WTC11 (cell line): ENCODE results near the gene IFT27. TPM values are rescaled to one million over a fixed set of nuclear protein-coding genes. Genes with fewer than 3 reads are reported as not detected.

Experiments used
- ATAC-seq: fragments of 200-7000 bp; cut with Tn5 transposase; 2 replicates; pipeline ENCODE4 v1.10.0; 2021; ENCODE audit warnings: mild to moderate bottlenecking, moderate library complexity
- CTCF ChIA-PET: fragments of 300-600 bp; sonication (Branson Sonifier 250); formaldehyde crosslinking; loops from one replicate; lab custom pipeline; 2021; ENCODE audit warnings: antibody characterized with exemption; lab: Charles Lee
- POLR2A ChIA-PET: fragments of 350-600 bp; sonication (Branson Sonifier 250); formaldehyde crosslinking; loops from one replicate; lab custom pipeline; 2021; ENCODE audit warnings: antibody characterized with exemption; lab: Charles Lee
- DNase-seq: peaks from one replicate; pipeline ENCODE4 v3.0.0; 2021; ENCODE audit warnings: low spot score
- H3K27ac Mint-ChIP-seq: 2 replicates; pipeline ENCODE4 v1.8.0; 2021; ENCODE audit warnings: mixed read lengths
- H3K27me3 Mint-ChIP-seq: 2 replicates; pipeline ENCODE4 v1.8.0; 2021; ENCODE audit warnings: low read depth, mild to moderate bottlenecking, moderate library complexity, mixed read lengths
- H3K36me3 Mint-ChIP-seq: 2 replicates; pipeline ENCODE4 v1.8.0; 2021; ENCODE audit warnings: mixed read lengths
- H3K4me1 Mint-ChIP-seq: 2 replicates; pipeline ENCODE4 v1.8.0; 2022; ENCODE audit warnings: mixed read lengths
- H3K4me3 Mint-ChIP-seq: 2 replicates; pipeline ENCODE4 v1.8.0; 2021; ENCODE audit warnings: mild to moderate bottlenecking, moderate library complexity, mixed read lengths
- H3K9me3 Mint-ChIP-seq: 2 replicates; pipeline ENCODE4 v1.8.0; 2021; ENCODE audit warnings: mixed read lengths
- ATF1 ChIP-seq: sonication (generic); formaldehyde crosslinking; IDR thresholded peaks from 2 replicates; pipeline ENCODE4 v1.8.1; 2023; ENCODE audit warnings: mild to moderate bottlenecking, moderate library complexity, missing genetic modification reagents
- CREB1 ChIP-seq: sonication (generic); formaldehyde crosslinking; IDR thresholded peaks from 2 replicates; pipeline ENCODE4 v1.8.0; 2023; ENCODE audit warnings: mild to moderate bottlenecking, missing genetic modification reagents
- EMX1 ChIP-seq: fragments of 250-450 bp; sonication (Bioruptor Pico); IDR thresholded peaks from 2 replicates; pipeline ENCODE4 v1.8.0; 2021; ENCODE audit warnings: mild to moderate bottlenecking
- FOXJ3 ChIP-seq: sonication (generic); formaldehyde crosslinking; IDR thresholded peaks from 2 replicates; pipeline ENCODE4 v1.9.0; 2021; ENCODE audit warnings: missing genetic modification reagents, mild to moderate bottlenecking, borderline replicate concordance
- GRHL2 ChIP-seq: fragments of 250-450 bp; sonication (Bioruptor Pico); IDR thresholded peaks from 2 replicates; pipeline ENCODE4 v1.8.0; 2022; ENCODE audit warnings: mild to moderate bottlenecking, moderate library complexity; ENCODE audit not compliant: insufficient replicate concordance, severe bottlenecking
- IRF2 ChIP-seq: sonication (generic); formaldehyde crosslinking; IDR thresholded peaks from 2 replicates; pipeline ENCODE4 v1.8.0; 2022; ENCODE audit warnings: low read depth, missing genetic modification reagents, borderline replicate concordance
- JAZF1 ChIP-seq: fragments of 250-450 bp; sonication (Bioruptor Pico); IDR thresholded peaks from 2 replicates; pipeline ENCODE4 v1.9.0; 2021; ENCODE audit warnings: moderate library complexity, mild to moderate bottlenecking, inconsistent platforms
- MXD4 ChIP-seq: fragments of 250-450 bp; sonication (Bioruptor Pico); IDR thresholded peaks from 2 replicates; pipeline ENCODE4 v1.8.0; 2021; ENCODE audit warnings: mild to moderate bottlenecking, moderate library complexity, borderline replicate concordance
- MYBL2 ChIP-seq: sonication (generic); formaldehyde crosslinking; IDR thresholded peaks from 2 replicates; pipeline ENCODE4 v1.8.1; 2023; ENCODE audit warnings: mild to moderate bottlenecking, moderate library complexity, missing genetic modification reagents
- NFATC4 ChIP-seq: fragments of 250-450 bp; sonication (Bioruptor Pico); IDR thresholded peaks from 2 replicates; pipeline ENCODE4 v1.9.0; 2021; ENCODE audit warnings: mild to moderate bottlenecking
- NFYB ChIP-seq: sonication (generic); formaldehyde crosslinking; conservative IDR thresholded peaks from 2 replicates; pipeline ENCODE4 v1.8.0; 2022; ENCODE audit warnings: low read depth, missing genetic modification reagents
- TCF7 ChIP-seq: sonication (generic); formaldehyde crosslinking; IDR thresholded peaks from 2 replicates; pipeline ENCODE4 v1.8.0; 2022; ENCODE audit warnings: mild to moderate bottlenecking, low read depth, missing genetic modification reagents, moderate library complexity
- TP53 ChIP-seq: sonication (generic); formaldehyde crosslinking; IDR thresholded peaks from 2 replicates; pipeline ENCODE4 v1.8.1; 2023; ENCODE audit warnings: mild to moderate bottlenecking, missing genetic modification reagents
- ZNF138 ChIP-seq: sonication (generic); formaldehyde crosslinking; conservative IDR thresholded peaks from 2 replicates; pipeline ENCODE4 v1.8.1; 2022; ENCODE audit warnings: mild to moderate bottlenecking, moderate library complexity, missing genetic modification reagents
- ZNF263 ChIP-seq: sonication (generic); formaldehyde crosslinking; IDR thresholded peaks from 2 replicates; pipeline ENCODE4 v1.8.1; 2022; ENCODE audit warnings: low read depth, mild to moderate bottlenecking, moderate library complexity, missing genetic modification reagents
- ZNF416 ChIP-seq: fragments of 250-450 bp; sonication (Bioruptor Pico); IDR thresholded peaks from 2 replicates; pipeline ENCODE4 v1.9.0; 2021; ENCODE audit warnings: mild to moderate bottlenecking, inconsistent platforms
- total RNA-seq: library from RNA; stranded (reverse); gene quantifications from 3 replicates; pipeline ENCODE4 v1.2.3, GENCODE V29; 2021
- TF ChIP-seq, protein P1 (sequence below): sonication (generic); formaldehyde crosslinking; IDR thresholded peaks from 2 replicates; pipeline ENCODE4 v1.8.0; 2022; ENCODE audit warnings: mild to moderate bottlenecking, missing genetic modification reagents
- TF ChIP-seq, protein P2 (sequence below): sonication (generic); formaldehyde crosslinking; IDR thresholded peaks from 2 replicates; pipeline ENCODE4 v1.8.1; 2022; ENCODE audit warnings: mild to moderate bottlenecking, missing genetic modification reagents, moderate library complexity, borderline replicate concordance
- TF ChIP-seq, protein P3 (sequence below): sonication (generic); formaldehyde crosslinking; conservative IDR thresholded peaks from 2 replicates; pipeline ENCODE4 v1.8.1; 2023; ENCODE audit warnings: mild to moderate bottlenecking, low read depth, missing genetic modification reagents, moderate library complexity
- TF ChIP-seq, protein P4 (sequence below): sonication (generic); formaldehyde crosslinking; IDR thresholded peaks from 2 replicates; pipeline ENCODE4 v1.8.1; 2023; ENCODE audit warnings: mild to moderate bottlenecking, missing genetic modification reagents, moderate library complexity
- TF ChIP-seq, protein P5 (sequence below): fragments of 200-600 bp; IDR thresholded peaks from 2 replicates; pipeline ENCODE4 v1.8.0; 2022; ENCODE audit warnings: antibody characterized with exemption
- TF ChIP-seq, protein P6 (sequence below): sonication (generic); formaldehyde crosslinking; IDR thresholded peaks from 2 replicates; pipeline ENCODE4 v1.8.1; 2023; ENCODE audit warnings: mild to moderate bottlenecking, missing genetic modification reagents
- TF ChIP-seq, protein P7 (sequence below): sonication (generic); formaldehyde crosslinking; IDR thresholded peaks from 2 replicates; pipeline ENCODE4 v1.8.1; 2023; ENCODE audit warnings: mild to moderate bottlenecking, missing genetic modification reagents, moderate library complexity
- TF ChIP-seq, protein P8 (sequence below): sonication (generic); formaldehyde crosslinking; IDR thresholded peaks from 2 replicates; pipeline ENCODE4 v1.8.1; 2022; ENCODE audit warnings: low read depth, missing genetic modification reagents, borderline replicate concordance

Gene IFT27
- total RNA-seq, 1 experiment from 2014 or later: 47.9 TPM

DNA sequence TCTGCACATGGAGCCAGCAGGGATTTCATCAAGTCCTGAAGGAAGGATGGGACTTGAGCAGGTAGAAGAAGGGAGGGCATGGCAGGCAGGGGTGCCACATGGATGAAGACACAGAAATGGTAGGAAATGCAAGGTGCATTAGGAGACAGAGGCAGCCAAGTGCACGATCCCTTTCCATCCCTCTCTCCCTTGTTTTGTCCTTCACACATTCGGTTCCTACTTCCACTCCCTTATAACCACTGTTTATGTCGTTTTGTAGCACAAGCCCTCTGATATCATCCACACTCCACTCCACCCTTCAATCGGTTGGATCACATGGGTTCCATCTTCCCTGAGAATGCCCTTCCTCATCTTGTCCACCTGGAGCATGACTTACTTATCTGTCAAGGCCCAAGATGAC is 35.2 kb downstream of the IFT27 start:
- H3K4me1 Mint-ChIP-seq: no peaks in the 10 kb centered on the region
- DNase-seq: no peak
- ChIA-PET POLR2A (no interaction called here), CTCF (interaction anchor here (2.5 kb wide), 1 partner anchor 17 kb away, joined by 10 read pairs; no protein-coding TSS in a partner anchor)
- ATAC-seq: no peak
- no peak overlapping the region for H3K27ac Mint-ChIP-seq
- no peak overlapping the region for H3K4me3 Mint-ChIP-seq
- H3K27me3 Mint-ChIP-seq: peaks cover 25% of the 10 kb centered on the region
- TF ChIP-seq, protein P1, sequence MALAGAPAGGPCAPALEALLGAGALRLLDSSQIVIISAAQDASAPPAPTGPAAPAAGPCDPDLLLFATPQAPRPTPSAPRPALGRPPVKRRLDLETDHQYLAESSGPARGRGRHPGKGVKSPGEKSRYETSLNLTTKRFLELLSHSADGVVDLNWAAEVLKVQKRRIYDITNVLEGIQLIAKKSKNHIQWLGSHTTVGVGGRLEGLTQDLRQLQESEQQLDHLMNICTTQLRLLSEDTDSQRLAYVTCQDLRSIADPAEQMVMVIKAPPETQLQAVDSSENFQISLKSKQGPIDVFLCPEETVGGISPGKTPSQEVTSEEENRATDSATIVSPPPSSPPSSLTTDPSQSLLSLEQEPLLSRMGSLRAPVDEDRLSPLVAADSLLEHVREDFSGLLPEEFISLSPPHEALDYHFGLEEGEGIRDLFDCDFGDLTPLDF (CRISPR knock-in tag): no peak
- TF ChIP-seq GRHL2 (CRISPR knock-in tag) (no peak), TP53 (CRISPR knock-in tag) (no peak), MYBL2 (CRISPR knock-in tag) (no peak), ATF1 (CRISPR knock-in tag) (no peak), ZNF416 (CRISPR knock-in tag) (no peak), ZNF263 (CRISPR knock-in tag) (no peak), ZNF138 (CRISPR knock-in tag) (no peak), MXD4 (CRISPR knock-in tag) (no peak), CREB1 (CRISPR knock-in tag) (no peak), TCF7 (CRISPR knock-in tag) (no peak), NFYB (CRISPR knock-in tag) (no peak), IRF2 (CRISPR knock-in tag) (no peak), NFATC4 (no peak), EMX1 (CRISPR knock-in tag) (no peak)
- TF ChIP-seq, protein P2, sequence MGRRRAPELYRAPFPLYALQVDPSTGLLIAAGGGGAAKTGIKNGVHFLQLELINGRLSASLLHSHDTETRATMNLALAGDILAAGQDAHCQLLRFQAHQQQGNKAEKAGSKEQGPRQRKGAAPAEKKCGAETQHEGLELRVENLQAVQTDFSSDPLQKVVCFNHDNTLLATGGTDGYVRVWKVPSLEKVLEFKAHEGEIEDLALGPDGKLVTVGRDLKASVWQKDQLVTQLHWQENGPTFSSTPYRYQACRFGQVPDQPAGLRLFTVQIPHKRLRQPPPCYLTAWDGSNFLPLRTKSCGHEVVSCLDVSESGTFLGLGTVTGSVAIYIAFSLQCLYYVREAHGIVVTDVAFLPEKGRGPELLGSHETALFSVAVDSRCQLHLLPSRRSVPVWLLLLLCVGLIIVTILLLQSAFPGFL (CRISPR knock-in tag): no peak
- TF ChIP-seq, protein P3, sequence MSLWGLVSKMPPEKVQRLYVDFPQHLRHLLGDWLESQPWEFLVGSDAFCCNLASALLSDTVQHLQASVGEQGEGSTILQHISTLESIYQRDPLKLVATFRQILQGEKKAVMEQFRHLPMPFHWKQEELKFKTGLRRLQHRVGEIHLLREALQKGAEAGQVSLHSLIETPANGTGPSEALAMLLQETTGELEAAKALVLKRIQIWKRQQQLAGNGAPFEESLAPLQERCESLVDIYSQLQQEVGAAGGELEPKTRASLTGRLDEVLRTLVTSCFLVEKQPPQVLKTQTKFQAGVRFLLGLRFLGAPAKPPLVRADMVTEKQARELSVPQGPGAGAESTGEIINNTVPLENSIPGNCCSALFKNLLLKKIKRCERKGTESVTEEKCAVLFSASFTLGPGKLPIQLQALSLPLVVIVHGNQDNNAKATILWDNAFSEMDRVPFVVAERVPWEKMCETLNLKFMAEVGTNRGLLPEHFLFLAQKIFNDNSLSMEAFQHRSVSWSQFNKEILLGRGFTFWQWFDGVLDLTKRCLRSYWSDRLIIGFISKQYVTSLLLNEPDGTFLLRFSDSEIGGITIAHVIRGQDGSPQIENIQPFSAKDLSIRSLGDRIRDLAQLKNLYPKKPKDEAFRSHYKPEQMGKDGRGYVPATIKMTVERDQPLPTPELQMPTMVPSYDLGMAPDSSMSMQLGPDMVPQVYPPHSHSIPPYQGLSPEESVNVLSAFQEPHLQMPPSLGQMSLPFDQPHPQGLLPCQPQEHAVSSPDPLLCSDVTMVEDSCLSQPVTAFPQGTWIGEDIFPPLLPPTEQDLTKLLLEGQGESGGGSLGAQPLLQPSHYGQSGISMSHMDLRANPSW (CRISPR knock-in tag): no peak
- TF ChIP-seq, protein P4, sequence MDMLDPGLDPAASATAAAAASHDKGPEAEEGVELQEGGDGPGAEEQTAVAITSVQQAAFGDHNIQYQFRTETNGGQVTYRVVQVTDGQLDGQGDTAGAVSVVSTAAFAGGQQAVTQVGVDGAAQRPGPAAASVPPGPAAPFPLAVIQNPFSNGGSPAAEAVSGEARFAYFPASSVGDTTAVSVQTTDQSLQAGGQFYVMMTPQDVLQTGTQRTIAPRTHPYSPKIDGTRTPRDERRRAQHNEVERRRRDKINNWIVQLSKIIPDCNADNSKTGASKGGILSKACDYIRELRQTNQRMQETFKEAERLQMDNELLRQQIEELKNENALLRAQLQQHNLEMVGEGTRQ: no peak
- TF ChIP-seq, protein P5, sequence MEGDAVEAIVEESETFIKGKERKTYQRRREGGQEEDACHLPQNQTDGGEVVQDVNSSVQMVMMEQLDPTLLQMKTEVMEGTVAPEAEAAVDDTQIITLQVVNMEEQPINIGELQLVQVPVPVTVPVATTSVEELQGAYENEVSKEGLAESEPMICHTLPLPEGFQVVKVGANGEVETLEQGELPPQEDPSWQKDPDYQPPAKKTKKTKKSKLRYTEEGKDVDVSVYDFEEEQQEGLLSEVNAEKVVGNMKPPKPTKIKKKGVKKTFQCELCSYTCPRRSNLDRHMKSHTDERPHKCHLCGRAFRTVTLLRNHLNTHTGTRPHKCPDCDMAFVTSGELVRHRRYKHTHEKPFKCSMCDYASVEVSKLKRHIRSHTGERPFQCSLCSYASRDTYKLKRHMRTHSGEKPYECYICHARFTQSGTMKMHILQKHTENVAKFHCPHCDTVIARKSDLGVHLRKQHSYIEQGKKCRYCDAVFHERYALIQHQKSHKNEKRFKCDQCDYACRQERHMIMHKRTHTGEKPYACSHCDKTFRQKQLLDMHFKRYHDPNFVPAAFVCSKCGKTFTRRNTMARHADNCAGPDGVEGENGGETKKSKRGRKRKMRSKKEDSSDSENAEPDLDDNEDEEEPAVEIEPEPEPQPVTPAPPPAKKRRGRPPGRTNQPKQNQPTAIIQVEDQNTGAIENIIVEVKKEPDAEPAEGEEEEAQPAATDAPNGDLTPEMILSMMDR: no peak
- TF ChIP-seq, all 79 proteins: peak for 0
- peaks cover 22% of the 10 kb centered on the region for H3K9me3 Mint-ChIP-seq
- peaks cover 3% of the 10 kb centered on the region; the same call in 1 of the 2 replicates for H3K36me3 Mint-ChIP-seq

DNA sequence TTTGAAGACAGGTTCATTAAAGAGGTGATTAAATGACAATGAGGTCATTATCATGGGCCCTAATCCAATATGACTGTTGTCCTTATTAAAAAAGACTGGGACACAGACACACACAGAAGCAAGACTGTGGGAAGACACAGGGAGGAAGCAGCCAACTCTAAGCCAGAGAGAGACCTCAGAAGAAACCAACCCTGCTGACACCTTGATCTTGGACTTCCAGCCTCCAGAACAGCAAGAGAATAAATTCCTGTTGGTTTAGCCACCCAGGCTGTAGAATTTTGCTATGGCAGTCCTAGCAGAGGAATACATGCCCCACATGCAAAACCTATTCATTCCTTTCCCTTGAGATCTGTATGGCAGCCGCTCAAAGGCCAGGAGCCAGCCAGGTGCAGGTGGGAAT is 36.7 kb downstream of the IFT27 start:
- peaks cover 3% of the 10 kb centered on the region; the same call in 1 of the 2 replicates for H3K36me3 Mint-ChIP-seq
- H3K27me3 Mint-ChIP-seq: peaks cover 25% of the 10 kb centered on the region
- DNase-seq: no peak
- peaks cover 22% of the 10 kb centered on the region for H3K9me3 Mint-ChIP-seq
- POLR2A ChIA-PET: no interaction called here
- CTCF ChIA-PET: interaction anchor here (0.8 kb wide), 1 partner anchor 117 kb away, joined by 3 read pairs; no protein-coding TSS in a partner anchor
- no peak overlapping the region for H3K27ac Mint-ChIP-seq
- ATAC-seq: no peak
- H3K4me1 Mint-ChIP-seq: peaks cover 3% of the 10 kb centered on the region; the same call in 1 of the 2 replicates
- H3K4me3 Mint-ChIP-seq: no peak overlapping the region
- TF ChIP-seq, protein P6, sequence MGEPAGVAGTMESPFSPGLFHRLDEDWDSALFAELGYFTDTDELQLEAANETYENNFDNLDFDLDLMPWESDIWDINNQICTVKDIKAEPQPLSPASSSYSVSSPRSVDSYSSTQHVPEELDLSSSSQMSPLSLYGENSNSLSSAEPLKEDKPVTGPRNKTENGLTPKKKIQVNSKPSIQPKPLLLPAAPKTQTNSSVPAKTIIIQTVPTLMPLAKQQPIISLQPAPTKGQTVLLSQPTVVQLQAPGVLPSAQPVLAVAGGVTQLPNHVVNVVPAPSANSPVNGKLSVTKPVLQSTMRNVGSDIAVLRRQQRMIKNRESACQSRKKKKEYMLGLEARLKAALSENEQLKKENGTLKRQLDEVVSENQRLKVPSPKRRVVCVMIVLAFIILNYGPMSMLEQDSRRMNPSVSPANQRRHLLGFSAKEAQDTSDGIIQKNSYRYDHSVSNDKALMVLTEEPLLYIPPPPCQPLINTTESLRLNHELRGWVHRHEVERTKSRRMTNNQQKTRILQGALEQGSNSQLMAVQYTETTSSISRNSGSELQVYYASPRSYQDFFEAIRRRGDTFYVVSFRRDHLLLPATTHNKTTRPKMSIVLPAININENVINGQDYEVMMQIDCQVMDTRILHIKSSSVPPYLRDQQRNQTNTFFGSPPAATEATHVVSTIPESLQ (CRISPR knock-in tag): no peak
- TF ChIP-seq FOXJ3 (no peak), JAZF1 (CRISPR knock-in tag) (no peak)
- TF ChIP-seq, protein P7, sequence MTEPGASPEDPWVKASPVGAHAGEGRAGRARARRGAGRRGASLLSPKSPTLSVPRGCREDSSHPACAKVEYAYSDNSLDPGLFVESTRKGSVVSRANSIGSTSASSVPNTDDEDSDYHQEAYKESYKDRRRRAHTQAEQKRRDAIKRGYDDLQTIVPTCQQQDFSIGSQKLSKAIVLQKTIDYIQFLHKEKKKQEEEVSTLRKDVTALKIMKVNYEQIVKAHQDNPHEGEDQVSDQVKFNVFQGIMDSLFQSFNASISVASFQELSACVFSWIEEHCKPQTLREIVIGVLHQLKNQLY (CRISPR knock-in tag): no peak
- TF ChIP-seq, protein P8, sequence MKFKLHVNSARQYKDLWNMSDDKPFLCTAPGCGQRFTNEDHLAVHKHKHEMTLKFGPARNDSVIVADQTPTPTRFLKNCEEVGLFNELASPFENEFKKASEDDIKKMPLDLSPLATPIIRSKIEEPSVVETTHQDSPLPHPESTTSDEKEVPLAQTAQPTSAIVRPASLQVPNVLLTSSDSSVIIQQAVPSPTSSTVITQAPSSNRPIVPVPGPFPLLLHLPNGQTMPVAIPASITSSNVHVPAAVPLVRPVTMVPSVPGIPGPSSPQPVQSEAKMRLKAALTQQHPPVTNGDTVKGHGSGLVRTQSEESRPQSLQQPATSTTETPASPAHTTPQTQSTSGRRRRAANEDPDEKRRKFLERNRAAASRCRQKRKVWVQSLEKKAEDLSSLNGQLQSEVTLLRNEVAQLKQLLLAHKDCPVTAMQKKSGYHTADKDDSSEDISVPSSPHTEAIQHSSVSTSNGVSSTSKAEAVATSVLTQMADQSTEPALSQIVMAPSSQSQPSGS (CRISPR knock-in tag): no peak
